Keratinocyte (primary cell): Measurements from ENCODE around the gene GALNT2. TPM values are rescaled to one million over a fixed set of nuclear protein-coding genes. Genes with fewer than 3 reads are reported as not detected.

Experiments
- DNase-seq: peaks from one replicate; pipeline ENCODE4 v3.0.0-alpha.2; 2011; ENCODE audit warnings: low read depth, missing footprints, low spot score
- FAIRE-seq: peaks from 2 replicates; lab custom pipeline; 2011; peaks lifted over from hg19 to GRCh38; lab: Jason Lieb, UNC
- H2AFZ ChIP-seq: 2 replicates; pipeline ENCODE4 v1.6.0; 2012; ENCODE audit warnings: low read length, control low read depth, inconsistent platforms; ENCODE audit not compliant: control insufficient read depth
- H3K27ac ChIP-seq: 2 replicates; pipeline ENCODE4 v1.5.1; 2011; ENCODE audit warnings: low read length; ENCODE audit not compliant: control insufficient read depth, insufficient read depth
- H3K27me3 ChIP-seq: 3 replicates; pipeline ENCODE4 v1.6.0; 2011; ENCODE audit warnings: low read length; ENCODE audit not compliant: control insufficient read depth, insufficient read depth; ENCODE audit errors: extremely low read depth
- H3K36me3 ChIP-seq, 2 experiments: 2 replicates in 1 of 2; 3 replicates in 1 of 2; pipeline ENCODE4 v1.5.1; 2011; ENCODE audit warnings: low read length in 2 of 2, mild to moderate bottlenecking in 1 of 2; ENCODE audit not compliant: control insufficient read depth in 2 of 2, insufficient read depth in 2 of 2; ENCODE audit errors: extremely low read depth in 1 of 2
- H3K4me1 ChIP-seq: 3 replicates; pipeline ENCODE4 v1.5.1; 2011; ENCODE audit warnings: low read length; ENCODE audit not compliant: control insufficient read depth, insufficient read depth; ENCODE audit errors: extremely low read depth
- H3K4me2 ChIP-seq: 3 replicates; pipeline ENCODE4 v1.6.0; 2011; ENCODE audit warnings: low read depth, low read length; ENCODE audit not compliant: control insufficient read depth, insufficient read depth; ENCODE audit errors: extremely low read depth
- H3K4me3 ChIP-seq, 3 experiments: fragments of 200-600 bp in 1 of 3; sonication (generic) in 1 of 3; 2 replicates in 2 of 3; 3 replicates in 1 of 3; pipeline ENCODE4 v1.5.1; 2011 to 2016; ENCODE audit warnings: low read length in 3 of 3, mild to moderate bottlenecking in 3 of 3, control low read depth in 2 of 3, inconsistent platforms in 1 of 3, low read depth in 1 of 3, mixed read lengths in 1 of 3, mixed run types in 1 of 3, moderate library complexity in 1 of 3; ENCODE audit not compliant: control insufficient read depth in 2 of 3, insufficient read depth in 2 of 3; ENCODE audit errors: extremely low read depth in 1 of 3
- H3K79me2 ChIP-seq: 2 replicates; pipeline ENCODE4 v1.6.0; 2012; ENCODE audit warnings: low read length; ENCODE audit not compliant: control insufficient read depth, insufficient read depth
- H3K9ac ChIP-seq: 3 replicates; pipeline ENCODE4 v1.6.0; 2011; ENCODE audit warnings: low read length; ENCODE audit not compliant: control insufficient read depth, insufficient read depth; ENCODE audit errors: extremely low read depth
- H3K9me1 ChIP-seq: 3 replicates; pipeline ENCODE4 v1.6.0; 2011; ENCODE audit warnings: low read length; ENCODE audit not compliant: control insufficient read depth, insufficient read depth; ENCODE audit errors: extremely low read depth
- H3K9me3 ChIP-seq: 2 replicates; pipeline ENCODE4 v1.5.1; 2012; ENCODE audit warnings: low read depth, low read length; ENCODE audit not compliant: control insufficient read depth
- H4K20me1 ChIP-seq: 3 replicates; pipeline ENCODE4 v1.6.0; 2011; ENCODE audit warnings: low read length; ENCODE audit not compliant: control insufficient read depth, insufficient read depth; ENCODE audit errors: extremely low read depth
- CTCF ChIP-seq, 3 experiments: IDR thresholded peaks in 1 of 3; conservative IDR thresholded peaks in 1 of 3; optimal IDR thresholded peaks in 1 of 3; 2 replicates in 2 of 3; 3 replicates in 1 of 3; pipeline versions ENCODE3 to v1.5.1; 2011; ENCODE audit warnings: low read length in 3 of 3, mild to moderate bottlenecking in 3 of 3, moderate library complexity in 2 of 3, control low read depth in 1 of 3, inconsistent platforms in 1 of 3; ENCODE audit not compliant: insufficient read depth in 2 of 3; ENCODE audit errors: extremely low read depth in 1 of 3
- EZH2 ChIP-seq: IDR thresholded peaks from one replicate; pipeline ENCODE4 v1.6.1; 2012; ENCODE audit warnings: inconsistent platforms, mild to moderate bottlenecking, low read length, moderate library complexity
- dilution Hi-C: fragments of 300-500 bp; cut with MboI; formaldehyde crosslinking; loops from one replicate; pipeline ENCODE4 v1.7.0; 2020; ENCODE audit warnings: low sequenced_read_pairs; ENCODE audit not compliant: extremely low pct_ligation_motif_present
- polyA plus RNA-seq, 5 experiments: library from polyadenylated mRNA; depleted of rRNA in 3 of 5; stranded (reverse) in 3 of 5; stranded (forward) in 1 of 5; unstranded in 1 of 5; fragments of >200 nt; gene quantifications; 1 replicate in 1 of 5; 2 replicates in 3 of 5; 3 replicates in 1 of 5; pipeline versions ENCODE4 v1.2.1 to v1.2.3, GENCODE V29; 2011 to 2012; ENCODE audit warnings: missing spikeins in 2 of 5, low read depth in 1 of 5, low replicate concordance in 1 of 5

The GALNT2 gene
- polyA plus RNA-seq, 1 donor (not counting 4 experiments of a cell fraction or from before 2014, with no cell fraction given), result 61.7 TPM

DNA sequence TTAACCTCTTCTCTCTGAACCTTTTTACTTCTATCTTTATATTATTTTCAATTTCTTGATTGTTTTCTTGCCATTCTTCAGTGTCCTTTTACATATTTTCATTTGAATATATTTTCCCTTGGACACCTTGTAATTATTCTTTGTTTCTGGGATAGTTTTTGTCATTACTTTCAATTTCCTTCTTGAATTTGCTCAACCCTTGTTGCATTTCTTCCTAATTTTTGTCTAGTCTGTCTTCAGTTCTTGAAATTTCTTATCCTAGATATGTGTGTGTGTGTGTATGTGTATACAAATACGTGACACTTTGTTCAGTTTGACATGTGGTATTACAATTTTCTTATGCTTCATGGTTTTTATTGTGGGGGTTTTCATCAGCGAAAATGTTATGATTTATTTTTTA lies 1.9 kb upstream of the GALNT2 start:
- Histone ChIP-seq H3K79me2 (peaks cover 29% of the 10 kb centered on the region), H3K9ac (no peak overlapping the region), H2AFZ (no peak overlapping the region), H3K4me3 (no peak overlapping the region), H3K27me3 (no peaks in the 10 kb centered on the region), H3K4me1 (peaks cover 10% of the 10 kb centered on the region), H4K20me1 (no peaks in the 10 kb centered on the region), H3K9me3 (no peaks in the 10 kb centered on the region), H3K4me2 (no peak overlapping the region), H3K36me3 (no peaks in the 10 kb centered on the region), H3K27ac (no peak overlapping the region), H3K9me1 (no peaks in the 10 kb centered on the region)
- TF ChIP-seq EZH2 (no peak), CTCF (optimal IDR thresholded peaks at IDR 0.05 in 1 of 3, IDR thresholded peaks at IDR 0.05 in 1 of 3, conservative IDR thresholded peaks at IDR 0.05 in 1 of 3; ENCODE audit: extremely low read depth in 1 of 3, insufficient read depth in 2 of 3, low read length in 3 of 3) (no peak)
- FAIRE-seq (no peak), DNase-seq (no peak)
- dilution Hi-C loops, result no loop called here

GRCh38 chr1:230065571-230065970 lies 1.5 kb upstream of the GALNT2 start:
- no peak overlapping the region for H3K4me2 ChIP-seq

More at GRCh38 chr1:230065571-230065970, 1.5 kb upstream of the GALNT2 start:
- FAIRE-seq (no peak), DNase-seq (no peak)
- Histone ChIP-seq H3K27me3 (no peaks in the 10 kb centered on the region), H3K36me3 (no peaks in the 10 kb centered on the region), H2AFZ (no peak overlapping the region), H3K4me1 (peaks cover 12% of the 10 kb centered on the region), H4K20me1 (no peaks in the 10 kb centered on the region), H3K27ac (no peak overlapping the region), H3K4me3 (no peak overlapping the region), H3K9me1 (no peaks in the 10 kb centered on the region), H3K9me3 (no peaks in the 10 kb centered on the region), H3K79me2 (peaks cover 33% of the 10 kb centered on the region), H3K9ac (no peak overlapping the region)
- TF ChIP-seq EZH2 (no peak), CTCF (optimal IDR thresholded peaks at IDR 0.05 in 1 of 3, IDR thresholded peaks at IDR 0.05 in 1 of 3, conservative IDR thresholded peaks at IDR 0.05 in 1 of 3; ENCODE audit: extremely low read depth in 1 of 3, insufficient read depth in 2 of 3, low read length in 3 of 3) (no peak)
- dilution Hi-C loops, result no loop called here
